Upper lobe of left lung (tissue), 6 donors: ENCODE data around the gene TBC1D5. TPM values are rescaled to one million over a fixed set of nuclear protein-coding genes. Genes with fewer than 3 reads are reported as not detected.

Experiments used
- ATAC-seq, 2 donors: fragments of 200-7000 bp; cut with Tn5 transposase; one replicate each; pipeline ENCODE4 v1.9.1; 2022; ENCODE audit warnings: mild to moderate bottlenecking in 2 of 2, moderate library complexity in 2 of 2; ENCODE audit not compliant: low FRiP score in 2 of 2
- DNase-seq, 2 donors: peaks; one replicate each; pipeline ENCODE4 v3.0.0-alpha.2; 2019 to 2020
- H3K27ac ChIP-seq, 4 donors: fragments of 200-600 bp; sonication (generic); one replicate each; pipeline ENCODE4 v1.5.1; 2016 to 2019
- H3K27me3 ChIP-seq, 4 donors: fragments of 200-600 bp; sonication (generic); one replicate each; pipeline ENCODE4 v1.5.1; 2017 to 2019
- H3K36me3 ChIP-seq, 4 donors: fragments of 200-600 bp; sonication (generic); one replicate each; pipeline ENCODE4 v1.5.1; 2016 to 2019
- H3K4me1 ChIP-seq, 4 donors: fragments of 200-600 bp; sonication (generic); one replicate each; pipeline ENCODE4 v1.5.1; 2018 to 2019
- H3K4me3 ChIP-seq, 4 donors: fragments of 200-600 bp; sonication (generic); one replicate each; pipeline ENCODE4 v1.5.1; 2017 to 2019; ENCODE audit warnings: mild to moderate bottlenecking in 2 of 4, moderate library complexity in 1 of 4
- H3K9me3 ChIP-seq, 4 donors: fragments of 200-600 bp; sonication (generic); one replicate each; pipeline ENCODE4 v1.5.1; 2018 to 2019
- CTCF ChIP-seq, 6 experiments: fragments of 450-650 bp in 4 of 6; fragments of 200-600 bp in 2 of 6; sonication (generic) in 2 of 6; IDR thresholded peaks; one replicate each; pipeline ENCODE4 v1.5.1; 2016 to 2019; ENCODE audit warnings: antibody characterized with exemption in 6 of 6
- EP300 ChIP-seq, 4 donors: sonication (generic); formaldehyde crosslinking; IDR thresholded peaks; one replicate each; pipeline ENCODE4 v1.5.1; 2017; ENCODE audit warnings: antibody characterized with exemption in 4 of 4, control low read depth in 2 of 4
- POLR2A ChIP-seq, 4 donors: fragments of 450-650 bp; IDR thresholded peaks; one replicate each; pipeline ENCODE4 v1.5.1; 2016 to 2017; ENCODE audit warnings: antibody characterized with exemption in 4 of 4, mild to moderate bottlenecking in 2 of 4
- POLR2AphosphoS5 ChIP-seq, 2 donors: sonication (generic); formaldehyde crosslinking; IDR thresholded peaks; one replicate each; pipeline ENCODE4 v1.5.1; 2017; ENCODE audit warnings: antibody characterized with exemption in 2 of 2
- WGBS, 2 donors: methylation state at CpG; one replicate each; pipeline ENCODE4 v1.1.5; 2017 to 2018; 5-methylcytosine and 5-hydroxymethylcytosine counted together
- total RNA-seq, 6 donors: library from RNA; depleted of rRNA in 4 of 6; stranded (reverse); fragments of >200 nt in 4 of 6; gene quantifications; one replicate each; pipeline versions ENCODE4 v1.1.0 to v1.2.1, GENCODE V29; 2016 to 2021
- donor health status: DM: no; HTN: no; CAD: no; lungs with moderate emphysema.
- donor health status: DM: no; HTN: yes; CAD: no; lungs with severe emphysema.

The TBC1D5 gene
- total RNA-seq, 6 donors from 2014 or later = 53.0 to 135 (median 63.3) TPM

- Histone ChIP-seq H3K9me3 (no peaks in the 10 kb centered on the region), H3K4me1 (no peaks in the 10 kb centered on the region), H3K36me3 (no peaks in the 10 kb centered on the region), H3K27me3 (no peaks in the 10 kb centered on the region), H3K4me3 (no peak overlapping the region), H3K27ac (no peak overlapping the region)
- DNase-seq = no peak
- no peak for ATAC-seq
- no peak for TF ChIP-seq CTCF (IDR thresholded peaks at IDR 0.05)
- no peak for TF ChIP-seq POLR2A (IDR thresholded peaks at IDR 0.05)
- TF ChIP-seq EP300 (IDR thresholded peaks at IDR 0.05) = no peak
- TF ChIP-seq POLR2AphosphoS5 (IDR thresholded peaks at IDR 0.05) = no peak
- 90 to 93% methylated on average over 1 of the region's 1 CpG for WGBS, 2 donors
These were observed 55.8 kb downstream of the TBC1D5 start for GRCh38 chr3:17686613-17687012.

GRCh38 chr3:17683542-17684207 lies 58.8 kb downstream of the TBC1D5 start:
- Histone ChIP-seq H3K27ac (no peak overlapping the region), H3K9me3 (no peaks in the 10 kb centered on the region), H3K4me3 (no peak overlapping the region), H3K4me1 (no peaks in the 10 kb centered on the region), H3K27me3 (no peaks in the 10 kb centered on the region), H3K36me3 (no peaks in the 10 kb centered on the region)
- no peak for TF ChIP-seq CTCF (IDR thresholded peaks at IDR 0.05)
- TF ChIP-seq EP300 (IDR thresholded peaks at IDR 0.05) = no peak
- TF ChIP-seq POLR2A (IDR thresholded peaks at IDR 0.05) = no peak
- TF ChIP-seq POLR2AphosphoS5 (IDR thresholded peaks at IDR 0.05) = no peak
- ATAC-seq (no peak), DNase-seq (no peak)
- 79 to 86% methylated on average over 4 of the region's 4 CpGs for WGBS, 2 donors

GRCh38 chr3:17680530-17680929 lies 61.9 kb downstream of the TBC1D5 start:
- Histone ChIP-seq H3K4me1 (no peaks in the 10 kb centered on the region), H3K9me3 (no peaks in the 10 kb centered on the region), H3K36me3 (no peaks in the 10 kb centered on the region), H3K27ac (no peak overlapping the region), H3K27me3 (no peaks in the 10 kb centered on the region), H3K4me3 (no peak overlapping the region)
- DNase-seq = no peak
- no peak for TF ChIP-seq POLR2A (IDR thresholded peaks at IDR 0.05)
- no peak for TF ChIP-seq CTCF (IDR thresholded peaks at IDR 0.05)
- no peak for TF ChIP-seq EP300 (IDR thresholded peaks at IDR 0.05)
- no peak for TF ChIP-seq POLR2AphosphoS5 (IDR thresholded peaks at IDR 0.05)
- no peak for ATAC-seq

GRCh38 chr3:17678116-17678741 lies 64.2 kb downstream of the TBC1D5 start:
- Histone ChIP-seq H3K4me1 (no peaks in the 10 kb centered on the region), H3K9me3 (no peaks in the 10 kb centered on the region), H3K4me3 (no peak overlapping the region), H3K27ac (no peak overlapping the region), H3K27me3 (no peaks in the 10 kb centered on the region), H3K36me3 (no peaks in the 10 kb centered on the region)
- DNase-seq = no peak
- TF ChIP-seq CTCF (IDR thresholded peaks at IDR 0.05) (no peak), POLR2AphosphoS5 (IDR thresholded peaks at IDR 0.05) (no peak)
- ATAC-seq = no peak
